Endothelial cell of umbilical vein (primary cell): ENCODE measurements around the gene GSTO2.

Experiments used
- CTCF ChIP-seq, 2 donors: IDR thresholded peaks; 1 replicate in 1 of 2; 2 replicates in 1 of 2; pipeline ENCODE4 v1.5.1; 2011; ENCODE audit warnings: low read length in 2 of 2, mild to moderate bottlenecking in 2 of 2, moderate library complexity in 2 of 2, control low read depth in 1 of 2, inconsistent platforms in 1 of 2, low read depth in 1 of 2; ENCODE audit not compliant: insufficient read depth in 1 of 2; ENCODE audit errors: extremely low read depth in 1 of 2
- EZH2 ChIP-seq: IDR thresholded peaks from 2 replicates; pipeline ENCODE4 v1.6.1; 2012; ENCODE audit warnings: borderline replicate concordance, low read depth, mild to moderate bottlenecking, moderate library complexity, low read length, inconsistent platforms; ENCODE audit not compliant: severe bottlenecking
- FOS ChIP-seq: IDR thresholded peaks from 2 replicates; pipeline ENCODE4 v1.6.1; 2011; ENCODE audit warnings: mild to moderate bottlenecking, low read length, moderate library complexity, borderline replicate concordance; ENCODE audit not compliant: insufficient read depth
- GATA2 ChIP-seq: IDR thresholded peaks from 2 replicates; pipeline ENCODE4 v1.7.0; 2011; ENCODE audit warnings: low read depth, mild to moderate bottlenecking, moderate library complexity, mixed read lengths, low read length; ENCODE audit not compliant: insufficient read length, insufficient read depth
- JUN ChIP-seq: IDR thresholded peaks from 2 replicates; pipeline ENCODE4 v1.6.1; 2011; ENCODE audit warnings: borderline replicate concordance, low read depth; ENCODE audit not compliant: insufficient read length, insufficient read depth
- MAX ChIP-seq: IDR thresholded peaks from 2 replicates; pipeline ENCODE4 v1.6.1; 2011; ENCODE audit not compliant: insufficient read depth, insufficient read length
- POLR2A ChIP-seq: IDR thresholded peaks from 2 replicates; pipeline ENCODE4 v1.6.1; 2012; ENCODE audit warnings: low read depth, mild to moderate bottlenecking, control low read depth, low read length
- POLR2AphosphoS5 ChIP-seq: IDR thresholded peaks from 2 replicates; pipeline ENCODE4 v1.6.1; 2012; ENCODE audit warnings: low read depth, mild to moderate bottlenecking, control low read depth, low read length, moderate library complexity; ENCODE audit not compliant: insufficient read depth

- no peak for TF ChIP-seq POLR2A
- no peak for TF ChIP-seq CTCF (IDR thresholded peaks at IDR 0.05; ENCODE audit: extremely low read depth in 1 of 2, insufficient read depth in 1 of 2, low read depth in 1 of 2, low read length in 2 of 2)
- no peak for TF ChIP-seq POLR2AphosphoS5
- no peak for TF ChIP-seq EZH2
- TF ChIP-seq JUN: no peak
- no peak for TF ChIP-seq MAX
- no peak for TF ChIP-seq GATA2
- TF ChIP-seq FOS: no peak
Observed at GRCh38 chr10:104220522-104220921, 48.5 kb upstream of the GSTO2 start.
